ENCODE results near the gene SLC7A6. TPM values are rescaled to one million over a fixed set of nuclear protein-coding genes. Genes with fewer than 3 reads are reported as not detected.

SLC7A6 gene
- total RNA-seq, 2 experiments from 2014 or later, result 53.1 to 79.5 TPM

- H3K27ac ChIP-seq (ENCODE audit: low read depth, low read length, poor library complexity, severe bottlenecking), result no peak overlapping the region
- peaks cover 99% of the 10 kb centered on the region for H3K36me3 ChIP-seq (ENCODE audit: insufficient read depth, low read length)
- DNase-seq (ENCODE audit: low spot score), result no peak
- intact Hi-C loops (cut with micrococcal nuclease; ENCODE audit: unreplicated experiment), result no loop called here
- ChIA-PET POLR2A (interaction anchor here (0.6 to 4.4 kb wide), 6 partner anchors 10 to 39 kb away, joined by 3 to 16 read pairs (median 4); no protein-coding TSS in a partner anchor), CTCF (ENCODE audit: unreplicated experiment) (interaction anchor here (1.1 kb wide), 1 partner anchor 14 kb away, joined by 3 read pairs; no protein-coding TSS in a partner anchor)
- H4K20me1 ChIP-seq (ENCODE audit: insufficient read depth, low read length), result peaks cover 6% of the 10 kb centered on the region; the same call in 1 of the 2 replicates
- no peaks in the 10 kb centered on the region for H3K9me3 ChIP-seq (ENCODE audit: low read length)
- H3K9me2 ChIP-seq (ENCODE audit: insufficient read depth, low read length), result no peaks in the 10 kb centered on the region
- no peak overlapping the region for H3K4me2 ChIP-seq (ENCODE audit: low read length)
- H2AFZ ChIP-seq (ENCODE audit: low read length), result no peak overlapping the region
- no peak overlapping the region for H3K4me3 ChIP-seq (ENCODE audit: low read depth, low read length, poor library complexity, severe bottlenecking)
- no peak for TF ChIP-seq CTCF (conservative IDR thresholded peaks at IDR 0.05; ENCODE audit: low read length)
- no peak for TF ChIP-seq EZH2phosphoT487 (IDR thresholded peaks at IDR 0.05; ENCODE audit: borderline replicate concordance, low read depth, low read length)
- H3K79me2 ChIP-seq (ENCODE audit: insufficient read depth, low read depth, low read length), result no peaks in the 10 kb centered on the region
- H3K4me1 ChIP-seq (ENCODE audit: insufficient read depth, low read length, poor library complexity, severe bottlenecking), result no peaks in the 10 kb centered on the region
- TSS peak; percentile 40 for BruUV-seq (replicated peaks)
Observed at GRCh38 chr16:68299571-68300453, 35.5 kb downstream of the SLC7A6 start.

GRCh38 chr16:68300734-68301459, 36.6 kb downstream of the SLC7A6 start:
- H3K4me3 ChIP-seq (ENCODE audit: low read depth, low read length, poor library complexity, severe bottlenecking), result no peak overlapping the region
- peaks cover 99% of the 10 kb centered on the region for H3K36me3 ChIP-seq (ENCODE audit: insufficient read depth, low read length)
- ChIA-PET POLR2A (interaction anchor here (0.6 to 4.4 kb wide), 4 partner anchors 10 to 25 kb away, joined by 3 to 16 read pairs (median 4); partner anchors contain the start of genes PRMT7 and SLC7A6OS), CTCF (ENCODE audit: unreplicated experiment) (no interaction called here)
- no peak overlapping the region for H3K4me2 ChIP-seq (ENCODE audit: low read length)
- H3K9me3 ChIP-seq (ENCODE audit: low read length), result no peaks in the 10 kb centered on the region
- H3K79me2 ChIP-seq (ENCODE audit: insufficient read depth, low read depth, low read length), result no peaks in the 10 kb centered on the region
- H3K9me2 ChIP-seq (ENCODE audit: insufficient read depth, low read length), result no peaks in the 10 kb centered on the region
- H3K4me1 ChIP-seq (ENCODE audit: insufficient read depth, low read length, poor library complexity, severe bottlenecking), result no peaks in the 10 kb centered on the region
- intact Hi-C loops (cut with micrococcal nuclease; ENCODE audit: unreplicated experiment), result no loop called here
- H3K27ac ChIP-seq (ENCODE audit: low read depth, low read length, poor library complexity, severe bottlenecking), result no peak overlapping the region
- H2AFZ ChIP-seq (ENCODE audit: low read length), result no peak overlapping the region
- no peak for DNase-seq (ENCODE audit: low spot score)
- TF ChIP-seq CTCF (conservative IDR thresholded peaks at IDR 0.05; ENCODE audit: low read length), result no peak
- no peak for TF ChIP-seq EZH2phosphoT487 (IDR thresholded peaks at IDR 0.05; ENCODE audit: borderline replicate concordance, low read depth, low read length)
- BruUV-seq (replicated peaks), result no TSS peak
- peaks cover 6% of the 10 kb centered on the region; the same call in 1 of the 2 replicates for H4K20me1 ChIP-seq (ENCODE audit: insufficient read depth, low read length)

Measured in OCI-LY7 (cell line).